Smooth muscle cell (in vitro differentiated cells): ENCODE measurements around the gene ZBED2. TPM values are rescaled to one million over a fixed set of nuclear protein-coding genes. Genes with fewer than 3 reads are reported as not detected.
A peak's percentile ranks its signal among the peaks of the same experiment; 100 is the strongest.

Source experiments
- DNase-seq: peaks from one replicate; lab custom pipeline; 2025; ENCODE audit not compliant: unreplicated experiment; lab: John Stamatoyannopoulos, UW
- H2AFZ ChIP-seq: fragments of 200-600 bp; sonication (generic); 2 replicates; pipeline ENCODE4 v1.6.0; 2016; ENCODE audit warnings: antibody characterized with exemption, low read depth, mild to moderate bottlenecking
- H3F3A ChIP-seq: fragments of 200-600 bp; sonication (generic); 2 replicates; pipeline ENCODE4 v1.6.0; 2017; ENCODE audit warnings: antibody characterized with exemption, low read depth
- H3K27ac ChIP-seq: fragments of 200-600 bp; sonication (generic); 2 replicates; pipeline ENCODE4 v1.5.1; 2016; ENCODE audit warnings: low read depth, mild to moderate bottlenecking
- H3K27me3 ChIP-seq: fragments of 200-600 bp; sonication (generic); 2 replicates; pipeline ENCODE4 v1.6.1; 2016; ENCODE audit warnings: low read depth, mild to moderate bottlenecking
- H3K36me3 ChIP-seq: fragments of 200-600 bp; sonication (generic); 2 replicates; pipeline ENCODE4 v1.5.1; 2016; ENCODE audit warnings: low read depth
- H3K4me1 ChIP-seq: fragments of 200-600 bp; sonication (generic); 2 replicates; pipeline ENCODE4 v1.5.1; 2016; ENCODE audit warnings: low read depth
- H3K4me2 ChIP-seq: fragments of 200-600 bp; sonication (generic); 2 replicates; pipeline ENCODE4 v1.6.0; 2016; ENCODE audit warnings: mild to moderate bottlenecking
- H3K4me3 ChIP-seq: fragments of 200-600 bp; sonication (generic); 2 replicates; pipeline ENCODE4 v1.5.1; 2016; ENCODE audit warnings: mild to moderate bottlenecking
- H3K79me2 ChIP-seq: fragments of 200-600 bp; sonication (generic); 2 replicates; pipeline ENCODE4 v1.6.0; 2016; ENCODE audit warnings: low read depth, mild to moderate bottlenecking
- H3K9ac ChIP-seq: fragments of 200-600 bp; sonication (generic); 2 replicates; pipeline ENCODE4 v1.6.0; 2016; ENCODE audit warnings: low read depth
- H3K9me3 ChIP-seq: fragments of 200-600 bp; sonication (generic); replicated peaks from 2 replicates; pipeline ENCODE4 v1.5.1; 2016; ENCODE audit warnings: low read depth
- H4K20me1 ChIP-seq: fragments of 200-600 bp; sonication (generic); 2 replicates; pipeline ENCODE4 v1.6.0; 2016; ENCODE audit warnings: low read depth
- WGBS: methylation state at CpG from one replicate; pipeline ENCODE4 v1.1.7; 2016; ENCODE audit warnings: low lambda C conversion rate; 5-methylcytosine and 5-hydroxymethylcytosine counted together
- polyA plus RNA-seq: library from polyadenylated mRNA; unstranded; fragments of >200 nt; fragmentation: Nextera tagmentation; extraction: Ambion mirVana; gene quantifications from 2 replicates; pipeline ENCODE4 v1.2.1, GENCODE V29; 2016
- total RNA-seq: library from RNA; depleted of rRNA; stranded (reverse); fragments of >200 nt; gene quantifications from 2 replicates; pipeline ENCODE4 v1.2.3, GENCODE V29; 2014
- TF ChIP-seq, protein P1 (sequence below): fragments of 200-600 bp; sonication (generic); IDR thresholded peaks from 2 replicates; pipeline ENCODE4 v1.5.1; 2017; ENCODE audit warnings: borderline replicate concordance, mild to moderate bottlenecking, antibody characterized with exemption; ENCODE audit not compliant: insufficient read depth, poor library complexity, severe bottlenecking

Gene ZBED2
- total and polyA plus RNA-seq, 2 experiments from 2014 or later, result 2.4 to 9.2 TPM

DNA sequence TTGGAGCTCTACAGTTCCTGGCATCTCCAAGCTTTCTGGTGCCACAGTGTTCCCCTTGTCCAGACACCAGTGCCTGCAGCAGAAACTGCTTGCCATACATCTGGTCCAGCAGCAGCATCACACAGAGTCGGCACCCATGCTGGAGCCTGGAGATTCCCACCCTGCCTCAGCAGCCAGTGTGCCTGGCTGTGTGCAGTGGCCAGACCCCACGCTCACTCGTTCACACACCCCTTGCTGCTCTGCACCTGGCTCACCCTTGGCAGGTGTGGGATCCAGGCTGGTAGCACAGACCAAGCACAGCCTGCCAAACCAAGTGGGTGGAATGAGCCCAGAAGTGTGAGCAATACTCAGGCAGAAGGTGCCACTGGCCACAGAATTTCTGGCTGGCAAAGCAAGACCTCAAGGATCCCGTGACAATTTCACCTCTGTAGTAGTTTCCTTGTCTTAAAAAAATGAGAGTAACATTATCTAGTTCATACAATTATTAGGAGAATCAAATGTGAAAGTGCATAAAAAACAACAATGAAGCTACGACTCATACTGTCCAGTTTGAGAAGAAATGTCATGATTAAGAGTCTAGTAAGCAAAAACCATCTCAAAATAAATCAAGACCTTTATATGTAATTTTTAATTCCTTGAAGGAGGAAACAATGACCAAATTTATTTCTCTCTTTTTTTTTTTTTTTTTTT, 22.9 kb upstream of the ZBED2 start:
- Histone ChIP-seq H3K9me3 (no peaks in the 10 kb centered on the region), H3K36me3 (no peaks in the 10 kb centered on the region), H3K79me2 (no peaks in the 10 kb centered on the region), H2AFZ (no peak overlapping the region), H3K27ac (no peak overlapping the region), H3K4me1 (no peaks in the 10 kb centered on the region), H3K27me3 (no peaks in the 10 kb centered on the region), H3K4me2 (no peak overlapping the region), H3K4me3 (no peak overlapping the region), H4K20me1 (no peaks in the 10 kb centered on the region), H3F3A (no peaks in the 10 kb centered on the region), H3K9ac (no peak overlapping the region)
- TF ChIP-seq, protein P1, sequence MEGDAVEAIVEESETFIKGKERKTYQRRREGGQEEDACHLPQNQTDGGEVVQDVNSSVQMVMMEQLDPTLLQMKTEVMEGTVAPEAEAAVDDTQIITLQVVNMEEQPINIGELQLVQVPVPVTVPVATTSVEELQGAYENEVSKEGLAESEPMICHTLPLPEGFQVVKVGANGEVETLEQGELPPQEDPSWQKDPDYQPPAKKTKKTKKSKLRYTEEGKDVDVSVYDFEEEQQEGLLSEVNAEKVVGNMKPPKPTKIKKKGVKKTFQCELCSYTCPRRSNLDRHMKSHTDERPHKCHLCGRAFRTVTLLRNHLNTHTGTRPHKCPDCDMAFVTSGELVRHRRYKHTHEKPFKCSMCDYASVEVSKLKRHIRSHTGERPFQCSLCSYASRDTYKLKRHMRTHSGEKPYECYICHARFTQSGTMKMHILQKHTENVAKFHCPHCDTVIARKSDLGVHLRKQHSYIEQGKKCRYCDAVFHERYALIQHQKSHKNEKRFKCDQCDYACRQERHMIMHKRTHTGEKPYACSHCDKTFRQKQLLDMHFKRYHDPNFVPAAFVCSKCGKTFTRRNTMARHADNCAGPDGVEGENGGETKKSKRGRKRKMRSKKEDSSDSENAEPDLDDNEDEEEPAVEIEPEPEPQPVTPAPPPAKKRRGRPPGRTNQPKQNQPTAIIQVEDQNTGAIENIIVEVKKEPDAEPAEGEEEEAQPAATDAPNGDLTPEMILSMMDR, result no peak
- 91% methylated on average over 5 of the region's 5 CpGs for WGBS
- no peak for DNase-seq

GRCh38 chr3:111617406-111617805, 22.3 kb upstream of the ZBED2 start:
- Histone ChIP-seq H3F3A (no peaks in the 10 kb centered on the region), H3K27ac (no peak overlapping the region), H3K4me2 (no peak overlapping the region), H2AFZ (no peak overlapping the region), H3K27me3 (no peaks in the 10 kb centered on the region), H3K9me3 (no peaks in the 10 kb centered on the region), H3K36me3 (no peaks in the 10 kb centered on the region), H3K79me2 (no peaks in the 10 kb centered on the region), H3K9ac (no peak overlapping the region), H3K4me1 (no peaks in the 10 kb centered on the region), H3K4me3 (no peak overlapping the region), H4K20me1 (no peaks in the 10 kb centered on the region)
- TF ChIP-seq, protein P1, result no peak
- DNase-seq, result no peak
- 96% methylated on average over 3 of the region's 3 CpGs for WGBS

DNA sequence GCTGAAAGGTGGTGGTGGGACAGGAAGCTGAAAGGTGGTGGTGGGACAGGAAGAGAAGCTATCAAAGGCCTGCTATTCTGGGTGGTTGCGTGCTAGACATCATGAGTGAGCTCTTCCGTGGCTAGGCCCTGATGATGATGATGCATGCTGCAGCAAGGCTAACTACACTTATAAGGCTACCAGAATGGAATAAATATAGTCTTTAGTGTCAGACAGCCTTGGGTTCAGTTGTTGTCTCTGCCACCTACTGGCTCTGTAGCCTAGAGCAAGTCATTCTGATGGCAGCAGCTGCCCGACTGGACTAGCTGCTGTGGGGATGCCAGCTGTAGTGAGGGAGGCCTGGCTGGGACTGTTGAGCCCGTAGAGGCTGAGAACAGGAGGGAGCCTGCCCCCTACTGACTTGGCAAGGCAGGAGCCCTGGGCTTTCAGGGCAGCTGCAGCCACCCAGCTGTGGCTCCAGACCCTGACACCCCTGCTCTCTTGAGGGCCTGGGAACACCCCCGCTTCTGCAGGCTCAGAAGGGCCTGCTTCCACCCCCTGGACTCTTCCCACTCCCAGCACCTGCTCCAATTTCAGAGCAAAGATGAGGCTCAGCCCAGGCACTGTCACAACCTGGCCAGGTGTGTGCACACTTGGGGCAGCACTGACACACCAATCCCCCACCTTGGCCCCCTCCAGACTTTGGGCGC, 21.4 kb upstream of the ZBED2 start:
- Histone ChIP-seq H2AFZ (no peak overlapping the region), H3K4me2 (no peak overlapping the region), H3K9me3 (no peaks in the 10 kb centered on the region), H3K27me3 (no peaks in the 10 kb centered on the region), H3K9ac (no peak overlapping the region), H3K4me3 (no peak overlapping the region), H3K79me2 (no peaks in the 10 kb centered on the region), H3K27ac (no peak overlapping the region), H3K4me1 (no peaks in the 10 kb centered on the region), H3F3A (no peaks in the 10 kb centered on the region), H3K36me3 (no peaks in the 10 kb centered on the region), H4K20me1 (no peaks in the 10 kb centered on the region)
- TF ChIP-seq, protein P1, result peak; percentile 8
- WGBS, result 85% methylated on average over 6 of the region's 6 CpGs
- DNase-seq, result no peak

- Histone ChIP-seq H4K20me1 (no peaks in the 10 kb centered on the region), H3F3A (no peaks in the 10 kb centered on the region), H2AFZ (no peak overlapping the region), H3K27me3 (no peaks in the 10 kb centered on the region), H3K79me2 (no peaks in the 10 kb centered on the region), H3K4me2 (no peak overlapping the region), H3K4me3 (no peak overlapping the region), H3K9ac (no peak overlapping the region), H3K9me3 (no peaks in the 10 kb centered on the region), H3K4me1 (no peaks in the 10 kb centered on the region), H3K36me3 (no peaks in the 10 kb centered on the region), H3K27ac (no peak overlapping the region)
- WGBS, result 83% methylated on average over 3 of the region's 3 CpGs
- TF ChIP-seq, protein P1, result no peak
- no peak for DNase-seq
Measured at GRCh38 chr3:111615880-111616279, 20.7 kb upstream of the ZBED2 start.
